Endothelial cell (in vitro differentiated cells): Measurements from ENCODE around the gene SNRPD2. TPM values are rescaled to one million over a fixed set of nuclear protein-coding genes. Genes with fewer than 3 reads are reported as not detected.

Experiments used
- DNase-seq: peaks from one replicate; pipeline ENCODE4 v3.0.0; 2021; ENCODE audit warnings: low spot score
- H3K27ac Mint-ChIP-seq: one replicate; pipeline ENCODE4 v1.8.0; 2021; ENCODE audit warnings: mixed read lengths, inconsistent platforms; ENCODE audit not compliant: unreplicated experiment
- H3K27me3 Mint-ChIP-seq: one replicate; pipeline ENCODE4 v1.8.0; 2021; ENCODE audit warnings: mild to moderate bottlenecking, moderate library complexity, mixed read lengths, inconsistent platforms; ENCODE audit not compliant: unreplicated experiment
- H3K36me3 Mint-ChIP-seq: one replicate; pipeline ENCODE4 v1.8.0; 2021; ENCODE audit warnings: mild to moderate bottlenecking, low read depth, mixed read lengths, inconsistent platforms; ENCODE audit not compliant: unreplicated experiment
- H3K4me1 Mint-ChIP-seq: one replicate; pipeline ENCODE4 v1.8.0; 2021; ENCODE audit warnings: mild to moderate bottlenecking, mixed read lengths, inconsistent platforms; ENCODE audit not compliant: unreplicated experiment
- H3K4me3 Mint-ChIP-seq: one replicate; pipeline ENCODE4 v1.8.0; 2021; ENCODE audit warnings: mild to moderate bottlenecking, mixed read lengths, inconsistent platforms; ENCODE audit not compliant: unreplicated experiment
- H3K9me3 Mint-ChIP-seq: one replicate; pipeline ENCODE4 v1.8.0; 2021; ENCODE audit warnings: mixed read lengths, inconsistent platforms; ENCODE audit not compliant: unreplicated experiment
- CTCF ChIP-seq: fragments of 200-600 bp; sonication (generic); IDR thresholded peaks from one replicate; pipeline ENCODE4 v1.5.0; 2021; ENCODE audit warnings: antibody characterized with exemption; ENCODE audit not compliant: unreplicated experiment
- total RNA-seq: library from RNA; stranded (reverse); fragmentation: NEBNext Ultra II Directional; extraction: Animal tissue kit (Norgen Biotek cat#: 25700); gene quantifications from one replicate; pipeline ENCODE4 v1.2.1, GENCODE V29; 2021; ENCODE audit not compliant: unreplicated experiment

Gene SNRPD2
- total RNA-seq, 1 donor from 2014 or later, result 479 TPM

GRCh38 chr19:45664575-45664974, 27.2 kb downstream of the SNRPD2 start:
- Mint-ChIP-seq H3K27ac (peak overlapping the region; percentile 46), H3K27me3 (peaks cover 27% of the 10 kb centered on the region), H3K4me3 (peak overlapping the region; percentile 5), H3K4me1 (peaks cover 25% of the 10 kb centered on the region), H3K9me3 (no peaks in the 10 kb centered on the region), H3K36me3 (peaks cover 5% of the 10 kb centered on the region)
- no peak for DNase-seq
- no peak for TF ChIP-seq CTCF

DNA sequence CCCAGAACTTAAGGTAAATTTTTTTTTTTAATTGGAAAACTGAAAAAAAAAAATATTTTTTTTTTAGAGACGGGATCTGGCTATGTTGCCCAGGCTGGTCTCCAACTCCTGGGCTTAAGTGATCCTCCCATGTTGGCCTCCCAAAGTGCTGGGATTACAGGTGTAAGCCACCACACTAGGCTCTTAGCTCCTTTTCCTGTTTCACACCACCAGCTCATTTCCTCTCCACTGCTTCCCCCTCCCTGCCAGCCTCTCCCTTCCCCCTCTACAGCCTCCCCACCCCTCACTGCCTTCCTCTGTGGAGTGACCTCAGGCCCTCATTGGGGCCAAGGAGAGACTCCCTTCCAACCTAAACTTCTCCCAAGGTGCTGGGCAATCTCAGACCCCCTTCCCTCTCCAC, 28.0 kb downstream of the SNRPD2 start:
- no peak overlapping the region for H3K4me3 Mint-ChIP-seq
- peaks cover 25% of the 10 kb centered on the region for H3K4me1 Mint-ChIP-seq
- H3K9me3 Mint-ChIP-seq, result no peaks in the 10 kb centered on the region
- H3K27me3 Mint-ChIP-seq, result peaks cover 20% of the 10 kb centered on the region
- peaks cover 7% of the 10 kb centered on the region for H3K36me3 Mint-ChIP-seq
- no peak overlapping the region for H3K27ac Mint-ChIP-seq
- TF ChIP-seq CTCF, result no peak
- no peak for DNase-seq

- Mint-ChIP-seq H3K27ac (no peak overlapping the region), H3K4me3 (no peak overlapping the region), H3K27me3 (peaks cover 7% of the 10 kb centered on the region), H3K4me1 (peaks cover 10% of the 10 kb centered on the region), H3K36me3 (peaks cover 8% of the 10 kb centered on the region), H3K9me3 (no peaks in the 10 kb centered on the region)
- no peak for TF ChIP-seq CTCF
- DNase-seq, result no peak
Measured at GRCh38 chr19:45660636-45661035, 31.1 kb downstream of the SNRPD2 start.

DNA sequence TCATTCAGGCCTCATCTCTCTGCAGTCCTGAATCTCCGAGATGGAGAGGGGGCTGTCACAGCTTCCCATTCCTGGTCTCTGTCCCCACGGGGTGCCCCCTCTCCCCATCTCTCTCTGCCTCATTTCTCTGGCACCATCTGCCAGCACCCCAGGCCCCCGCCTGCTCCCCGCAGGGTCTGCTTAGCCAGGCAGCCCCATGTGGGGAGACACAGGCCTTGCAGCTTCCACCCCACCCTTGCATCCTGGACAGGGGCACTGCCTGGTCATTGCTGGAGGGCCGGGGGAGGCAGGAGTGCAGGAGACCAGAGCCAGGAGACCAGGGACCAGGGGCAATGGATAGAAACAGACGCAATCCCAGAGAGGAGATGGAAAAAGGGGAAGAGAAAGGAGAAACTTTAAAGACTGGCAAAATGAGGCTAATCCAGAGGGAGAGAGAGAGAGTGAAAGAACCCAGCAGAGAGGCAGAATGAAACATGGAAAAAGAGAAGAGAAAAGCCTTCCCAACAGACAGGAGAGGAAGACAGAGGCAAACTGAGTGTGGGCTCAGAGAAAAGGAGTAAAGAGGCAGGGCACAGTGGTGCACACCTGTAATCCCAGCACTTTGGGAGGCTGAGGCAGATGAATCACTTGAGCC, 32.5 kb downstream of the SNRPD2 start:
- TF ChIP-seq CTCF, result no peak
- Mint-ChIP-seq H3K36me3 (peaks cover 3% of the 10 kb centered on the region), H3K27me3 (peaks cover 4% of the 10 kb centered on the region), H3K27ac (no peak overlapping the region), H3K9me3 (no peaks in the 10 kb centered on the region), H3K4me1 (peaks cover 3% of the 10 kb centered on the region), H3K4me3 (peak overlapping the region; percentile 53)
- DNase-seq, result no peak

GRCh38 chr19:45657520-45658167, 34.1 kb downstream of the SNRPD2 start:
- peaks cover 3% of the 10 kb centered on the region for H3K36me3 Mint-ChIP-seq
- H3K27ac Mint-ChIP-seq, result no peak overlapping the region
- no peaks in the 10 kb centered on the region for H3K4me1 Mint-ChIP-seq
- no peaks in the 10 kb centered on the region for H3K9me3 Mint-ChIP-seq
- no peak for TF ChIP-seq CTCF
- H3K27me3 Mint-ChIP-seq, result peaks cover 5% of the 10 kb centered on the region
- no peak for DNase-seq
- no peak overlapping the region for H3K4me3 Mint-ChIP-seq
